A549 (cell line): Measurements from ENCODE around the gene CD164.

Source experiments
- POLR2A ChIP-seq: IDR thresholded peaks from 2 replicates; pipeline ENCODE4 v1.6.1; 2012; ENCODE audit warnings: mild to moderate bottlenecking, low read length
- RCOR1 ChIP-seq: fragments of 150-350 bp; IDR thresholded peaks from 2 replicates; pipeline ENCODE4 v1.6.1; 2014; ENCODE audit warnings: antibody characterized with exemption, low read length, low read depth
- TF ChIP-seq, protein P1 (sequence below): fragments of >200 bp; sonication (Bioruptor Twin); formaldehyde crosslinking; IDR thresholded peaks from 3 replicates; pipeline ENCODE4 v1.5.1; 2016
- TF ChIP-seq, protein P2 (sequence below): fragments of 450-650 bp; IDR thresholded peaks from 2 replicates; pipeline ENCODE4 v1.6.1; 2014; ENCODE audit warnings: antibody characterized with exemption

DNA sequence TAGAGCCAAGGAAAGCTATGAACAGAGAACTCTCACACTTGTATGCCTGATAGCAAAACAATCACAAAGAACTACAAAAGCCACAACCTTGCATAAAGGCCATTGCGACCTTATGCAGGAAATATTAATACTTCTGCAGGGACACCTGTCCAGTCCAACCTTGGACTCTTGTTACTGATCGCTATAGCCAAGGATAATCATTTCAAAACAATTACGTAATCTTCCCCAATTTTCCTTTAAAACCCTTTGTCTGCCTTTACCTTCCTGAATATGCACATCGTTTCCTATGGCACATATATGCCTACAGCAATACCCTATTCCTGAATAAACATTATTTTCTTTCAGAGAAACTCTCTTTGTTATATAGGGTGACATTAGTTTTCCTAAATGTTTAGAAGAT, 35.4 kb upstream of the CD164 start:
- TF ChIP-seq, protein P1, sequence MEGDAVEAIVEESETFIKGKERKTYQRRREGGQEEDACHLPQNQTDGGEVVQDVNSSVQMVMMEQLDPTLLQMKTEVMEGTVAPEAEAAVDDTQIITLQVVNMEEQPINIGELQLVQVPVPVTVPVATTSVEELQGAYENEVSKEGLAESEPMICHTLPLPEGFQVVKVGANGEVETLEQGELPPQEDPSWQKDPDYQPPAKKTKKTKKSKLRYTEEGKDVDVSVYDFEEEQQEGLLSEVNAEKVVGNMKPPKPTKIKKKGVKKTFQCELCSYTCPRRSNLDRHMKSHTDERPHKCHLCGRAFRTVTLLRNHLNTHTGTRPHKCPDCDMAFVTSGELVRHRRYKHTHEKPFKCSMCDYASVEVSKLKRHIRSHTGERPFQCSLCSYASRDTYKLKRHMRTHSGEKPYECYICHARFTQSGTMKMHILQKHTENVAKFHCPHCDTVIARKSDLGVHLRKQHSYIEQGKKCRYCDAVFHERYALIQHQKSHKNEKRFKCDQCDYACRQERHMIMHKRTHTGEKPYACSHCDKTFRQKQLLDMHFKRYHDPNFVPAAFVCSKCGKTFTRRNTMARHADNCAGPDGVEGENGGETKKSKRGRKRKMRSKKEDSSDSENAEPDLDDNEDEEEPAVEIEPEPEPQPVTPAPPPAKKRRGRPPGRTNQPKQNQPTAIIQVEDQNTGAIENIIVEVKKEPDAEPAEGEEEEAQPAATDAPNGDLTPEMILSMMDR: no peak
- TF ChIP-seq POLR2A: no peak
- TF ChIP-seq RCOR1: no peak
- TF ChIP-seq, protein P2, sequence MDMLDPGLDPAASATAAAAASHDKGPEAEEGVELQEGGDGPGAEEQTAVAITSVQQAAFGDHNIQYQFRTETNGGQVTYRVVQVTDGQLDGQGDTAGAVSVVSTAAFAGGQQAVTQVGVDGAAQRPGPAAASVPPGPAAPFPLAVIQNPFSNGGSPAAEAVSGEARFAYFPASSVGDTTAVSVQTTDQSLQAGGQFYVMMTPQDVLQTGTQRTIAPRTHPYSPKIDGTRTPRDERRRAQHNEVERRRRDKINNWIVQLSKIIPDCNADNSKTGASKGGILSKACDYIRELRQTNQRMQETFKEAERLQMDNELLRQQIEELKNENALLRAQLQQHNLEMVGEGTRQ: no peak
